SK-N-SH (cell line): ENCODE data around the gene PCSK5.

Experiments
- EZH2phosphoT487 ChIP-seq: fragments of 200-600 bp; sonication (generic); IDR thresholded peaks from 2 replicates; pipeline ENCODE4 v1.6.1; 2017; ENCODE audit warnings: low read depth, mixed run types, mild to moderate bottlenecking, antibody characterized with exemption, moderate library complexity, borderline replicate concordance
- FOXJ3 ChIP-seq: sonication (generic); formaldehyde crosslinking; IDR thresholded peaks from 2 replicates; pipeline ENCODE4 v1.5.1; 2020; ENCODE audit warnings: mild to moderate bottlenecking, missing genetic modification reagents
- FOXM1 ChIP-seq: IDR thresholded peaks from 2 replicates; pipeline ENCODE4 v1.4.0; 2012; ENCODE audit warnings: low read depth, mild to moderate bottlenecking
- MEF2A ChIP-seq: IDR thresholded peaks from 2 replicates; pipeline ENCODE4 v1.4.0; 2012; ENCODE audit warnings: low read depth, borderline replicate concordance
- POLR2AphosphoS5 ChIP-seq: IDR thresholded peaks from 2 replicates; pipeline ENCODE4 v1.6.1; 2012; ENCODE audit warnings: low read depth, low read length
- RAD21 ChIP-seq: IDR thresholded peaks from 2 replicates; pipeline ENCODE4 v1.6.1; 2012; ENCODE audit warnings: mild to moderate bottlenecking, low read length
- SMC3 ChIP-seq: IDR thresholded peaks from 2 replicates; pipeline ENCODE4 v1.6.1; 2012; ENCODE audit warnings: low read depth, low read length, improper control_type of control experiment
- TAF1 ChIP-seq: IDR thresholded peaks from 2 replicates; pipeline ENCODE4 v1.6.1; 2012; ENCODE audit warnings: low read depth, mild to moderate bottlenecking, low read length, moderate library complexity, borderline replicate concordance
- USF2 ChIP-seq: fragments of 150-350 bp; IDR thresholded peaks from 2 replicates; pipeline ENCODE4 v1.6.1; 2017; ENCODE audit warnings: antibody characterized with exemption, low read length, low read depth, borderline replicate concordance
- TF ChIP-seq, protein P1 (sequence below): fragments of 200-600 bp; sonication (generic); IDR thresholded peaks from 2 replicates; pipeline ENCODE4 v1.6.1; 2017; ENCODE audit warnings: antibody characterized with exemption, mild to moderate bottlenecking, moderate library complexity

GRCh38 chr9:75914002-75914401 is 23.5 kb downstream of the PCSK5 start:
- TF ChIP-seq, protein P1, sequence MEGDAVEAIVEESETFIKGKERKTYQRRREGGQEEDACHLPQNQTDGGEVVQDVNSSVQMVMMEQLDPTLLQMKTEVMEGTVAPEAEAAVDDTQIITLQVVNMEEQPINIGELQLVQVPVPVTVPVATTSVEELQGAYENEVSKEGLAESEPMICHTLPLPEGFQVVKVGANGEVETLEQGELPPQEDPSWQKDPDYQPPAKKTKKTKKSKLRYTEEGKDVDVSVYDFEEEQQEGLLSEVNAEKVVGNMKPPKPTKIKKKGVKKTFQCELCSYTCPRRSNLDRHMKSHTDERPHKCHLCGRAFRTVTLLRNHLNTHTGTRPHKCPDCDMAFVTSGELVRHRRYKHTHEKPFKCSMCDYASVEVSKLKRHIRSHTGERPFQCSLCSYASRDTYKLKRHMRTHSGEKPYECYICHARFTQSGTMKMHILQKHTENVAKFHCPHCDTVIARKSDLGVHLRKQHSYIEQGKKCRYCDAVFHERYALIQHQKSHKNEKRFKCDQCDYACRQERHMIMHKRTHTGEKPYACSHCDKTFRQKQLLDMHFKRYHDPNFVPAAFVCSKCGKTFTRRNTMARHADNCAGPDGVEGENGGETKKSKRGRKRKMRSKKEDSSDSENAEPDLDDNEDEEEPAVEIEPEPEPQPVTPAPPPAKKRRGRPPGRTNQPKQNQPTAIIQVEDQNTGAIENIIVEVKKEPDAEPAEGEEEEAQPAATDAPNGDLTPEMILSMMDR = no peak
- TF ChIP-seq POLR2AphosphoS5 (no peak), USF2 (no peak), RAD21 (no peak), EZH2phosphoT487 (no peak), SMC3 (no peak), FOXJ3 (CRISPR knock-in tag) (no peak), FOXM1 (no peak), TAF1 (no peak), MEF2A (no peak)
